ENCODE data around the gene ACTA1.
A peak's percentile ranks its signal among the peaks of the same experiment; 100 is the strongest.
"Not testable (repeated sequence)": the region's sequence is repeated elsewhere in the genome, so short reads cannot be mapped to it uniquely, and the experiment has no call there.

Gene ACTA1

DNA sequence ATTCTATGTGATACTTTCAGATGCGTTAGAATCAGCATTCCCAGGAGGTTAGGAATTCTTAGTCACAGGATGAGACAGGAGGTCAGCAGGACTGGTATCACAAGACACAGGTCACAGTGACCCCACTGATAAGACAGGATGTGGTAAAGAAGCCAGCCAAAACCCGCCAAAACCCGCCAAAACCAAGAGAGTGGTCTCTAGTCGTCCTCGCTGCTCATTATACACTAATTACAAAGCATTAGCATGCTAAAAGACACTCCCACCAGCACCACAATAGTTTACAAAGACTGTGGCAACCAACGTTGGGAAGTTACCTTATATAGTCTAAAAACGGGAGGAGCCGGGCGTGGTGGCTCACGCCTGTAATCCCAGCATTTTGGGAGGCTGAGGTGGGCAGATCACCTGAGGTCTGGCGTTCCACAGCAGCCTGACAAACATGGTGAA is 13.9 kb upstream of the ACTA1 start:
- no peak overlapping the region for H3K4me3 ChIP-seq (ENCODE audit: low read length)
- no peak for DNase-seq (ENCODE audit: low read depth, low spot score)

DNA sequence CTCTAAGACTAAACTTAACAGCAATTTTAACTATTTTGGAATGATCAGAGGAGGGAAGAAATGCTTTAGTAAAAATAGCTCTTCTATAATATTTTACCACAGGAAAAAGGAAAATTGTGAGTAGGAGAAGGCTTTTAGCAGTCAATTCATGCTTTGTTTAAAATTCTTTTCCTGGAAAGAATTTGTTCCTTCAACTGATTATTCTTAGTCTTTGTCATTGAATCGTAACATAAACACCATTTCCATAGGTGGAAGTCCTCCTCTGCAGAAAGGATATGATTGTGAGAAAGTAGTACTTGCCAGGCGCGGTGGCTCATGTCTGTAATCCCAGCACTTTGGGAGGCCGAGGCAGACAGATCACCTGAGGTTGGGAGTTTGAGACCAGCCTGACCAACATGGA is 11.9 kb upstream of the ACTA1 start:
- no peak overlapping the region for H3K4me3 ChIP-seq (ENCODE audit: low read length)
- no peak for DNase-seq (ENCODE audit: low read depth, low spot score)

DNA sequence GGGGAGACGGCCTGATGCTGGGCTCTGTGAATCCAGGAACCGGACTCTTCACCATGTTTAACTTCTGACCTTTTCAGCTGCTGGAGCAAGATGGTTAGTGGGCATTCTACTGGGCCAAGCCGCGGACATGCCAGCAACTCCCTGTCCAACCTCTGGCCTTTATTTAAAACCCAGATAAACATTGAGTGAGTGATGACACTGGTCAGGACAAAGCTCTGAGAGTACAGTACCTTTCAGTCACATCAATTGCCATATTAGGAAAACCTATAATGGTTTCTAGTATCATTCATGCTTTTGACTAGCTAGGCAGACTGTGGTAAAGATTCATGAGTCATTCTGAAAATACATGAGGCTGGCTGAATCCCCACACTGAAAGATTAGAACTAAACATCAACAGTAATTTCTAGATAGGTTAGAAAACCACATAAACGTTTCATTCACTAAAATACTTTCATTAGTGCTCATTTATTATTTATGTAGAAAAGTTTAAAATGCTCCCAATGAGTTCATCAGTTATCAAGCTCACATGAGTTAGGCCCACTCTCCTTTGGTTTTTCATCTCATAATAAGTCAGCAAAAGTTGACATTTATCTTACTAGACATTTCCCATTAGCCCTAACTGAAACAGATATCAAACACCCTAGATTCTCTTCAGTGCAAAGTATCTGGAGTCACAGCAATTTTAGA is 7.1 kb upstream of the ACTA1 start:
- no peak for DNase-seq (ENCODE audit: low read depth, low spot score)
- H3K4me3 ChIP-seq (ENCODE audit: low read length): no peak overlapping the region

DNA sequence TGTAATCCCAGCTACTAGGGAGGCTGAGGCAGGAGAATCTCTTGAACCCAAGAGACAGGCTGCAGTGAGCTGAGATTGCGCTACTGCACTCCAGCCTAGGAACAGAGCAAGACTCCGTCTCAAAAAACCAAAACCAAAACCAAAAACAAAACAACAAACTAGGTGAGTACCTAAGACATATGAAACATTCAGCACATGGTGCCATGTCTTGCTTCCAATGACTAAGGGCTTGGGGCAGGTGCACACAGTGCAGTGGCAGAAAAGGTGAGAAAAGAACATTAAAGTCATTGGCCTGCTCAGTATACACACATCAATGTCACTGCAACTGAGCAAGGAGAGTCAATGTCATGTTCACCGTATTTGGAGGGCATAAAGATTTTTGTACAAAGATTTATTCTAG is 4.1 kb upstream of the ACTA1 start:
- no peak for DNase-seq (ENCODE audit: low read depth, low spot score)
- no peak overlapping the region for H3K4me3 ChIP-seq (ENCODE audit: low read length)

DNA sequence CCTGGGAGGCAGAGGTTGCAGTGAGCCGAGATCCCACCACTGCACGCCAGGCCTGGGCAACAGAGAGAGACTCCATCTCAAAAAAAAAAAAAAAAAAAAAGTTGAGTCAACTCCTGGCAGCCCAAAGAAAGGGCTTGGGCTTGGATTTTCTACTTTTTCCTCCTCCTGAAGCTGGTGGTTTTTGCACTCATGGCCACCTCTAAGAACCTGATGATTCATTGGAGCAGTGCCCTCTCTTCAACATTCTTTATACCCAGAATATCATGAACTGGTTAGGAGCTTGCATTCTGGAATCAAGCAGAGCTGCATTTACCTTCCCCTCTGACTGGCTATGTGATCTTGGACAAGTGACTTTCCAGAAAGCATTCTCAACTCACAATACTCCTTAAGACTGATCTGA is 3.5 kb upstream of the ACTA1 start:
- H3K4me3 ChIP-seq (ENCODE audit: low read length): no peak overlapping the region
- DNase-seq (ENCODE audit: low read depth, low spot score): no peak

DNA sequence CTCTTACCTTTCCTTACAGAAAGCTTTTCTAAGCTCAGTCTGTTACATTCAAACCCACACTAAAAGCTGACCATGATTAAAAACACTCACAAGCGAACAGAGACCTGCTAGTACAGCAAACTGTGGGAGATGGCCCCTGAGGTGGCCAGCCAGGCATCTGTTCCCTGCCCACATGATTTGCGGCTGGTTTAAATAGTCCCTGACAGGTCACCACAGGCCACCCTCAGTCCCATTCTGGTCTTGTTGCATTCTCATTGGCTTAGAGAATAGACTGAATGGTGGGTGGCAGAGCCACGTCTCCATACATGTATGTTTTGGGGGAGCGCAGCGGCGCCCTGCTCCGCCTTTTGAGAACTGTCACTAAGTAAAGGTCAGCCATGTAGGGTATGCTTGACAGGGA is 2.3 kb upstream of the ACTA1 start:
- no peak overlapping the region for H3K4me3 ChIP-seq (ENCODE audit: low read length)
- DNase-seq (ENCODE audit: low read depth, low spot score): no peak

DNA sequence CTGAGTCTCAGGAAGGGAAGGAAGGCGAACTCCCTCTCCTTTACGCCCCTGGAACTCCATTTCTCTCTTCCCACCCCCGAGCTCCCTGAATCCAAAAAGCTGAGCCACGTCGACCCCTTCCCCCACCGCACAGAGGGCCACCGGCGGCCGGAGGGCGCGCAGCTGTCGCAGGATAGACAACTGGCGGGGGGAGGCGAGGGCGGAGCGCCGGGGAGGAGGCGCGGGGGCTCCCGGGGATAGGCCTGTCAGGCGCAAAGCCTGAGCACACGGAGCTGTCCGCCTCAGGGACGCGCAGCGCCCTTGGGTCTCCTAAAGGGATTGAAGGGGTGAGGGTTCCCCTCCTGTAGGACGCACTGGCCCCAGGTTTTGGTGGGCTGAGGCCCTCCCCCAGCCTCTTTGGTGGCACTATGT is 752 bp upstream of the ACTA1 start:
- no peak for DNase-seq (ENCODE audit: low read depth, low spot score)
- no peak overlapping the region for H3K4me3 ChIP-seq (ENCODE audit: low read length)

DNA sequence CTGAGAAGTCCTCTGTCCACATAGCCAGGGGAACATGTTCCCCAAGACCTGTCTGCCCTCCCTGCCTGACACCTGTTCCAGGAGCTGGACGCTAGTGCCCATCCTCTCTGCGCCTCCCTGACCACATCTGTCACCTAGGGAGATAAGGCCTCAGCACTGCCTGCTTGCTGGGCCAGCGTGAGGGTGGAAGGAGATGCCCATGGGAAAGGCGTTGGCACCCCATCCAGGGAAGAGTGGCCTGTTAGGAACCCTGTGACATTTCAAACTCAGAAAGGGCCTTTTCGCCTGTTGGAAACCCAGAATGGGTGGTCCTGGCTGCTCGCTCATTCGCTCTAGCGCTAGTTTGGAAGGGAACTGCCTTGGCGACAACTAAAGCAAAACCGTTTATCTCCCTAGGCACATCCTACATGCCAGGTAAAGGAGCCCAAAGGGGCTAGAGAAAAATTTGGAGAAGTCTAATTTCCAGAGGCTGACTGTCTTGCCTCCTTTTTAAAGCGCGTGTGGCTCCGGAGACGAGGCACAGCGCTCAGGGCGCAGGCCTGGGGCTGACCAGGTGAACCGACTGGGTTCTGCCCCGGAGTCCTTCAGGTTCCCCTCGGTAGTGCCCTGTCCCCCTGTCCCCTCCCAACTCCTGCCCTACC is 410 bp downstream of the ACTA1 start:
- no peak for DNase-seq (ENCODE audit: low read depth, low spot score)
- no peak overlapping the region for H3K4me3 ChIP-seq (ENCODE audit: low read length)

DNA sequence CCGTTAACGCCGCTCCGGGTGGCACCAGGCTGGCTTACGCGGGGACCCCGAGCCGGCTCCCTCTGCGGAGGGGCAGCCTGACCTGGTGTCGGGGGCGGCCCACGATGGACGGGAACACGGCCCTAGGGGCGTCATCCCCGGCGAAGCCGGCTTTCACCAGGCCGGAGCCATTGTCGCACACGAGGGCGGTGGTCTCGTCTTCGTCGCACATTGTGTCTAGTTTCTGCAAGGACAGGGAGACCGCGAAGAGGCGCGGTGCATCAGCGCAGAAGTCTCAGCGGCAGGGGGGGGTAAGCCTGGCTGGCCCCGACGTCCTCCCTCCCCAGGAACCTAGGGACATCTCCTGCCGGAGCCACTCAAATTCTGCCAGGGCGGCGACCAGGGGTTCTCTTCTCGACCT is 989 bp downstream of the ACTA1 start:
- no peak for DNase-seq (ENCODE audit: low read depth, low spot score)
- H3K4me3 ChIP-seq (ENCODE audit: low read length): no peak overlapping the region

DNA sequence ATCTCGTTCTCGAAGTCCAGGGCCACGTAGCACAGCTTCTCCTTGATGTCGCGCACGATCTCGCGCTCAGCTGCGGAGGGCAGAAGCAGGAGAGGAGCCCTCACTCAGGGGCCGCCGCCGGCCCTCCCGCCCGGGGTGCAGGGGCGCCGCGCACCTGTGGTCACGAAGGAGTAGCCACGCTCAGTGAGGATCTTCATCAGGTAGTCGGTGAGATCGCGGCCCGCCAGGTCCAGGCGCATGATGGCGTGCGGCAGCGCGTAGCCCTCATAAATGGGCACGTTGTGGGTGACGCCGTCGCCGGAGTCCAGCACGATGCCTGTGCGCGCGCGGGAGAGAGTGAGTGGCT is 1.8 kb downstream of the ACTA1 start:
- DNase-seq (ENCODE audit: low read depth, low spot score): no peak
- H3K4me3 ChIP-seq (ENCODE audit: low read length): no peak overlapping the region

DNA sequence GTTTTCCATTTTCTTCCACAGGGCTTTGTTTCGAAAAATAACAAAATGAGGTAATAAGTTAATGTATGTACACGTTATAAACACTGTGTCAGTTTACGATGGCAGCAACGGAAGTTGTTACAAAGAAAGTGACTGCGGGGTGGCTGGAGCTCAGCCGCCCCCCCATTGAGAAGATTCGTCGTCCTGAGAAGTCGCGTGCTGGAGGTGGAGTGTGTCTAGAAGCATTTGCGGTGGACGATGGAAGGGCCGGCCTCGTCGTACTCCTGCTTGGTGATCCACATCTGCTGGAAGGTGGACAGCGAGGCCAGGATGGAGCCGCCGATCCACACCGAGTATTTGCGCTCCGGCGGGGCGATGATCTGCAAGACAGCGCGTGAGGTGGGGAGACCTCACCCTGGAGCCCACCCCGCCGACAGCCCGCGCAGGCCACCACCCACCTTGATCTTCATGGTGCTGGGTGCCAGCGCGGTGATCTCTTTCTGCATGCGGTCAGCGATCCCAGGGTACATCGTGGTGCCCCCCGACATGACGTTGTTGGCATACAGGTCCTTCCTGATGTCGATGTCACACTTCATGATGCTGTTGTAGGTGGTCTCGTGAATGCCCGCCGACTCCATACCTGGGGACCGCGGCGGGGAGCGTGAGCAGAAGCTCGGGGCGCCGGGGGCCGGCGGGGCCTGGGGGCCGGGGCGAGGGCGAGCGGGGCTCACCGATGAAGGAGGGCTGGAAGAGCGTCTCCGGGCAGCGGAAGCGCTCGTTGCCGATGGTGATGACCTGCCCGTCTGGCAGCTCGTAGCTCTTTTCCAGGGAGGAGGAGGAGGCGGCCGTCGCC is 2.4 kb downstream of the ACTA1 start:
- peak overlapping the region; percentile 1; the same call in 1 of the 2 replicates for H3K4me3 ChIP-seq (ENCODE audit: low read length)
- DNase-seq (ENCODE audit: low read depth, low spot score): no peak

DNA sequence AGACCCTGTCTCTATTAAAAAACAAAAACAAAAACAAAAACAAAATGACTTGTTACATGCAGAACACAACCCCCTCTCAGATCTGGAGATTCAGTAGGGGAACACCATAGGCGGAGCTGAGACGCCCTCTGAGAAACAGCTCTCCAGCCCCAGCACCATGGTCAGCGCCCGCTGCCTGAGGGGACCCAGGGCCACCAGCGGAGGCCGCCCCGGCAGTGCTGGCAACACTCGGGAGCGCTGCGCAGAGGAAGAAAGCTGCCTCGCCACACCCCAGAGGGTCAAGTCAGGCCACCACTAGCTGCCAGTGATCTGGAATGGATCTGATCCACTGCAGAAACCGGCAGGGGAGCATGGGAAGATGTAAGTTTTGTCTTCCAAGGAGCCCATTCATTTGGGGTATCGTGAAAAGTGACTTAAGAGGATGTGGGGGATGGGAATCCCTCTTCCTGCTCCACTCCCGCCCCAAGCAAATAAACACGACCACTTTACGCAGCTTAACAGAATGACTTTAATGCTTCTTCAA is 3.1 kb downstream of the ACTA1 start:
- DNase-seq (ENCODE audit: low read depth, low spot score): no peak
- H3K4me3 ChIP-seq (ENCODE audit: low read length): peak overlapping the region; percentile 1; the same call in 1 of the 2 replicates

DNA sequence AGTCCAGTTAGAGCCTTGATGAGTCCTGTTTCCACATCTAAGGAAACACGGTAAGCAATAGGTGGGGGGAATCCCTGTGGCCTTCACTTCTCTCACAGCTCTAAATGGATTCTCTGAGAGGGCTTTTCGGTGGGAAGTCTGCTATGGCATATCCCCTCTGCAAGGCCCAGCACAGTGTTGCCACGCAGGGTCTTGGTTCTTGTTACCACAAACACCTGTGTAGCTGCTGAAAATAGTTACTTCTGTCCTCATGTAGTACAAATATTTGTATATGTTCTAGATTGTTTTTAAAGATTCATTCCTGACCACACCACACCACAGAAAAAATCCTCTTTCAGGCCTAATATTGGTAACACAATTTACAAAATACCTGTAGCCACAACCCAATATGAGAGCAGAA is 5.6 kb downstream of the ACTA1 start:
- DNase-seq (ENCODE audit: low read depth, low spot score): no peak

DNA sequence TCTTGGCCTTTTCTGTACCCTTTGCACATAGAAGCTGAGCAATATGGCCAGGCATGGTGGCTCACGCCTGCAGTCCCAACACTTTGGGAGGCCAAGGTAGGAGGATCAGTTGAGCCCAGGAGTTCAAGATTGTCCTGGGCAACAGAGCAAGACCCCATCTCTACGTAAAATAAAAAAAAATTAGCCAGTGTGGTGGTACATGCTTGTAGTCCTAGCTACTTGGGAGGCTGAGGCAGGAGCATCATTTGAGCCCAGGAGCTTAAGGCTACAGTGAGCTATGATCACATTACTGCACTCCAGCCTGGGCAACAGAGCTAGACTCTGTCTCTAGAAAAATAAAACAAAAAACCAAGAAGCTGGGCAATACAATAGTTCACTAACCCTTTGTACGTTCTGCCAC is 6.3 kb downstream of the ACTA1 start:
- no peak overlapping the region for H3K4me3 ChIP-seq (ENCODE audit: low read length)
- DNase-seq (ENCODE audit: low read depth, low spot score): no peak

More for the DNA sequence above, 5.6 kb downstream of the ACTA1 start:
- no peak overlapping the region for H3K4me3 ChIP-seq (ENCODE audit: low read length)

DNA sequence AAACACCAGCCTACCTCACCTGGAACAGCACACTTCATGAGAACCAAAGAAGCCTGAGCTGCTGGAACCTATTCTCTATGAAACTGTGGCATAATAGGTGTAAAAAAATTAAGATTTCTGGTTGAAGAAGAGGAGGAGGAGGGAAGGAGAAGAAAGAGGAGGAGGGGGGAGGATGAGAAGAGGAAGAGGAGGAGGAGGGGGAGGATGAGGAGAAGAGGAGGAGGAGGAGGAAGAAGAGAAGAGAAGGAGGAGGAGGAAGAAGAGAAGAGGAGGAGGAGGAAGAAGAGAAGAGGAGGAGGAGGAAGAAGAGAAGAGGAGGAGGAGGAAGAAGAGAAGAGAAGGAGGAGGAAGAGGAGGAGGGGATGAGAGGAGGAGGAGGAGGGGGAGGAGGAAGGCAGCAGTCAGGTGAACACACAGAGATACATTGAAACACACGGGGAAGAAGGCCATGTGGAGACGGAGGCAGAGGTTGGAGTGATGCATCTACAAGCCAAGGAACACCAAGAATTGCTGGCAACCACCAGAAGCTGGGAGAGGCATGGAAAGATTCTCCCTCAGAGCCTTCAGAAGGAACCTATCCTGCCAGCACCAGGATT is 8.2 kb downstream of the ACTA1 start:
- H3K4me3 ChIP-seq (ENCODE audit: low read length): no peak overlapping the region
- no peak for DNase-seq (ENCODE audit: low read depth, low spot score)

DNA sequence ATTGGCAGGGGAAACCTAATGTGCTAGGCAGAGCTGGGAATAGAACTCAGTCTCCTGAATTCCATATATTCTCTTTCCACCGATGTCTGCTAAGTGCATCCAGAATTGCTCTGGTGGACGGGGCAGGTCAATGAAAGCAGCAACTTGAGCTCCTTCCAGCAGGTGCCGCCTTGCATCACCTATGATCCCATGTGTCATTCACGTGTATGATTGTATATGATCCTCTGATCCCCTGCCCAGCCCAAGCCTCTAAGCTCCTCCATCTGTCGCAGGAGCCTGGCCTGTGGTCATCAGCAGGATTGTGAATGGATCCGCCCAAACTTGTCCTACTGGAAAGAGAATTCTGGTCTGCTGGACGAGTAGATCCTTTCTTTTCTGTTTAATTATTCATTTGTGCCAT is 13.1 kb downstream of the ACTA1 start:
- DNase-seq (ENCODE audit: low read depth, low spot score): no peak
- H3K4me3 ChIP-seq (ENCODE audit: low read length): no peak overlapping the region

DNA sequence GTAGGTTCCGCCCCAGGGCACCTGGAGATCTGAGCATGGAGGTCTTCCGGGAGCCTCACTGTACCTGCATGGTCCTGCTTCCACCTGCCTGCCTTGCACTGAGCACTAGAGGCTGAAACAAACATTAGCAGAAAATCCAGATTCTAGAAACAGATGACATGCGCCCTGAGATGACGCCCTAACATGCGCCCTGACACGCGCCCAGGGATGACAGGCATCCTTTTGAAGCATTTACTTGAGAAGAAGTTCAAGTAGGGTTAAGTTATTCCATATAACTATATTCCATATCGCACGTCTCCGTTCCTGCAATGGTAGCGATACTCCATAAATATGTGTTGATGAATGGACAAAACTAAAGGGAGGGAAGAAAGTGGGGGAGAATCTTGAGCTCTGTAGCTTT is 13.7 kb downstream of the ACTA1 start:
- no peak overlapping the region for H3K4me3 ChIP-seq (ENCODE audit: low read length)
- DNase-seq (ENCODE audit: low read depth, low spot score): no peak

DNA sequence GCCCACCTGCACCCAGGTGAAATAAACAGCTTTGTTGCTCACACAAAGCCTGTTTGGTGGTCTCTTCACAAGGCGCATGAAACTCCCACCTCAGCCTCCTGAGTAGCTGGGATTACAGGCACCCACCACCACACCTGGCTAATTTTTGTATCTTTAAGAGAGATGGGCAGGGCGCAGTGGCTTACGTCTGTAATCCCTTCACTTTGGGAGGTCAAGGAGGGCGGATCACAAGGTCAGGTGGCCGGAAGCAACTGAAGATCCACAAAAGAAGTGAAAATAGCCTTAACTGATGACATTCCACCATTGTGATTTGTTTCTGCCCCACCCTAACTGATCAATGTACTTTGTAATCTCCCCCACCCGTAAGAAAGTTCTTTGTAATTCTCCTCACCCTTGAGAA is 15.3 kb downstream of the ACTA1 start:
- H3K4me3 ChIP-seq (ENCODE audit: low read length); DNase-seq (ENCODE audit: low read depth, low spot score): not testable (repeated sequence)

DNA sequence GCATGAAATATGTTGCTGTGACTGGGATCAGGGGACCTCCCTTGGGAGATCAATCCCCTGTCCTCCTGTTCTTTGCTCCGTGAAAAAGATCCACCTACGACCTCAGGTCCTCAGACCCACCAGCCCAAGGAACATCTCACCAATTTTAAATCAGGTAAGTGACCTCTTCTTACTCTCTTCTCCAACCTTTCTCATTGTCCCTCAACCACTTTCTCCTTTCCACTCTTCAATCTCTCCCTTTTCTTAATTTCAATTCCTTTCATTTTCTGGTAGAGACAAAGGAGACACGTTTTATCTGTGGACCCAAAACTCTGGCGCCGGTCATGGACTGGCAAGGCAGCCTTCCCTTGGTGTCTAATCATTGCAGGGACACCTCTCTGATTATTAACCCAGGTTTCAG is 21.1 kb downstream of the ACTA1 start:
- not testable (repeated sequence) for DNase-seq (ENCODE audit: low read depth, low spot score); H3K4me3 ChIP-seq (ENCODE audit: low read length)

DNA sequence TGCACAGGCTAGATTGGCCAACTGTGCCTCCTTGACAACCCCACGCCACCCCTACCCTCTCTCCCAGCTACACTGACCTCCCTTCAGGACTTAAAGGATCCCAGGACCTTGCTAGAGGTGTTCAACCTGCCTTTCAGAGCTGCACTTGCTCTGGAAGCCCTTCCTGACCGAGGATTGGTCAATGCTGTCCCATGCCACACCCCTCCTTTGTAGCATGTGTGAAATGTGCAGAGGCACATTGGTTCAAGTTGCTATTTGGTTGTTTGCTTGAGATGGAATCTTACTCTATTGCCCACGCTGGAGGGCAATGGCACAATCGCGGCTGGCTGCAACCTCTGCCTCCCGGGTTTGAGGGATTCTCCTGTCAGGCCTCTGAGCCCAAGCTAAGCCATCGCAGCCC is 21.8 kb downstream of the ACTA1 start:
- no peak for DNase-seq (ENCODE audit: low read depth, low spot score)
- no peak overlapping the region for H3K4me3 ChIP-seq (ENCODE audit: low read length)

Measured in Jurkat, Clone E6-1 (cell line).